ENCODE measurements around the gene GBA3. TPM values are rescaled to one million over a fixed set of nuclear protein-coding genes. Genes with fewer than 3 reads are reported as not detected.

The GBA3 gene
- total and polyA plus RNA-seq, 2 of the 8 experiments (the other 6 are each of a cell fraction or from before 2014, with no cell fraction given): not detected

DNA sequence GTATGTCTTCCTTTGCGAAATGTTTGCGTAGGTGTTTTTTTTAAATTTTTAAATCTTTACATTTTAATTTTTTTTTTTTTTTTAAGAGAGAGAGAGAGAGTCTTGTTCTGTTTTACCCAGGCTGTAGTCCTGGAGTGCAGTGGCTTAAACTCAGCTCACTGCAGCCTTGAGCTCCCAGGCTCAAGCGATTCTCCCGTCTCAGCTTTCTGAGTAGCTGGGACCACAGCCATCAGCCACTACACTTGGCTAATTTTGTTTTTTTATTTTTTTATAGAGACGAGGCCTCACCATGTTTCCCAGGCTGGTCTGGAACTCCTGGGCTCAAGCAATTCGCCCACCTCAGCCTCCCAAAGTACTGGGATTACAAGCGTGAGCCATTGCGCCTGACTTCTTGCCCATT lies 43.7 kb upstream of the GBA3 start:
- no peaks in the 10 kb centered on the region for H3K79me1 ChIP-seq (ENCODE audit: low read depth, low read length)
- DNase-seq (ENCODE audit: low read depth in 1 of 2, low spot score in 2 of 2) (no peak), FAIRE-seq (no peak)
- no peak overlapping the region for H3K23ac ChIP-seq (ENCODE audit: insufficient read length)
- no peak overlapping the region for H4K5ac ChIP-seq (ENCODE audit: insufficient read length, low read depth, low read length)
- WGBS, 2 experiments (ENCODE audit: extremely low coverage in 1 of 2, insufficient coverage in 1 of 2, insufficient read length in 1 of 2, insufficient replicate concordance in 2 of 2, low coverage in 1 of 2, low lambda C conversion rate in 2 of 2, missing lambda C conversion rate in 1 of 2): 91% methylated on average over 8 of the region's 8 CpGs; no CpG with 5 or more reads in 1 of the 2 experiments
- H3K23me2 ChIP-seq (ENCODE audit: low read depth, low read length): no peaks in the 10 kb centered on the region
- no peak overlapping the region for H3K14ac ChIP-seq (ENCODE audit: insufficient read length)
- H3K4me3 ChIP-seq (ENCODE audit: extremely low read depth in 1 of 4, insufficient read depth in 2 of 4, low read depth in 3 of 4, low read length in 4 of 4): no peak overlapping the region
- H3K27me3 ChIP-seq (replicated peaks in 1 of 4; ENCODE audit: control insufficient read depth in 3 of 4, extremely low read depth in 1 of 4, insufficient read depth in 3 of 4, low read length in 3 of 4): no peaks in the 10 kb centered on the region
- H3K4me1 ChIP-seq (replicated peaks in 1 of 4; ENCODE audit: control insufficient read depth in 3 of 4, insufficient read depth in 4 of 4, low read length in 3 of 4): no peaks in the 10 kb centered on the region
- H3K4ac ChIP-seq (replicated peaks; ENCODE audit: insufficient read length, low read depth, low read length): no peak overlapping the region
- ChIA-PET POLR2A (ENCODE audit: partially characterized antibody) (no interaction called here), CTCF (ENCODE audit: partially characterized antibody) (no interaction called here)
- no peak overlapping the region for H2BK5ac ChIP-seq (ENCODE audit: low read depth, low read length)
- H2BK120ac ChIP-seq (replicated peaks; ENCODE audit: low read depth, low read length): no peak overlapping the region
- no peaks in the 10 kb centered on the region for H3K79me2 ChIP-seq (ENCODE audit: control insufficient read depth in 1 of 2, insufficient read depth in 2 of 2, low read length in 2 of 2)
- H3K9ac ChIP-seq (replicated peaks in 1 of 4; ENCODE audit: extremely low read depth in 1 of 4, low read depth in 3 of 4, low read length in 3 of 4): no peak overlapping the region
- no peak overlapping the region for H4K91ac ChIP-seq (replicated peaks; ENCODE audit: insufficient read length, low read length)
- no peak overlapping the region for H2AFZ ChIP-seq (ENCODE audit: low read length)
- H3K9me3 ChIP-seq (ENCODE audit: insufficient read depth in 2 of 2, low read depth in 1 of 2, low read length in 1 of 2): no peaks in the 10 kb centered on the region
- no peak overlapping the region for H4K8ac ChIP-seq (ENCODE audit: extremely low read depth, insufficient read depth, low read length)
- no peak overlapping the region for H2AK5ac ChIP-seq (ENCODE audit: low read depth, low read length)
- H2BK20ac ChIP-seq (ENCODE audit: low read length): no peak overlapping the region
- H4K20me1 ChIP-seq (replicated peaks in 1 of 2; ENCODE audit: control insufficient read depth in 1 of 2, insufficient read depth in 2 of 2, low read length in 2 of 2): no peaks in the 10 kb centered on the region
- no peak overlapping the region for H3K18ac ChIP-seq (ENCODE audit: extremely low read depth, low read length)
- H3K36me3 ChIP-seq (ENCODE audit: control insufficient read depth in 2 of 4, insufficient read depth in 4 of 4, low read length in 3 of 4): no peaks in the 10 kb centered on the region
- H3K4me2 ChIP-seq (ENCODE audit: insufficient read depth in 1 of 2, low read depth in 2 of 2, low read length in 2 of 2): no peak overlapping the region
- no peak overlapping the region for H2BK15ac ChIP-seq (ENCODE audit: low read length)
- TF ChIP-seq RXRA (IDR thresholded peaks at IDR 0.05; ENCODE audit: insufficient read depth, low read depth, low read length) (no peak), HDAC6 (IDR thresholded peaks at IDR 0.05; ENCODE audit: low read depth, low read length) (no peak), SIN3A (conservative IDR thresholded peaks at IDR 0.05 in 1 of 2, IDR thresholded peaks at IDR 0.05 in 1 of 2; ENCODE audit: low read depth in 1 of 2, low read length in 2 of 2) (no peak), EZH2 (IDR thresholded peaks at IDR 0.05; ENCODE audit: low read depth, low read length, severe bottlenecking) (no peak), TCF12 (IDR thresholded peaks at IDR 0.05; ENCODE audit: low read depth, low read length) (no peak), CEBPB (IDR thresholded peaks at IDR 0.05; ENCODE audit: low read depth, low read length) (no peak), SP4 (IDR thresholded peaks at IDR 0.05; ENCODE audit: low read length) (no peak), TAF7 (optimal IDR thresholded peaks at IDR 0.05; ENCODE audit: borderline replicate concordance, low read depth, low read length) (no peak), GTF2F1 (IDR thresholded peaks at IDR 0.05; ENCODE audit: borderline replicate concordance, low read depth, low read length) (no peak), KDM4A (IDR thresholded peaks at IDR 0.05; ENCODE audit: low read depth, low read length, severe bottlenecking) (no peak), JUND (IDR thresholded peaks at IDR 0.05; ENCODE audit: low read length) (no peak), SIRT6 (IDR thresholded peaks at IDR 0.05; ENCODE audit: low read length) (no peak)
- H3K27ac ChIP-seq (ENCODE audit: low read depth, low read length): no peak overlapping the region
- H3K56ac ChIP-seq (replicated peaks; ENCODE audit: insufficient read length, low read depth, low read length): no peak overlapping the region
- H2BK12ac ChIP-seq (ENCODE audit: low read depth, low read length): no peak overlapping the region
